GM21528 (cell line): ENCODE results near the gene PLD2.

ENCODE experiments used
- ATAC-seq: cut with Tn5 transposase; IDR thresholded peaks from one replicate; pipeline ENCODE4 v1.9.1; 2021; ENCODE audit warnings: mild to moderate bottlenecking, moderate library complexity; ENCODE audit not compliant: unreplicated experiment, low FRiP score

Gene PLD2, protein sequence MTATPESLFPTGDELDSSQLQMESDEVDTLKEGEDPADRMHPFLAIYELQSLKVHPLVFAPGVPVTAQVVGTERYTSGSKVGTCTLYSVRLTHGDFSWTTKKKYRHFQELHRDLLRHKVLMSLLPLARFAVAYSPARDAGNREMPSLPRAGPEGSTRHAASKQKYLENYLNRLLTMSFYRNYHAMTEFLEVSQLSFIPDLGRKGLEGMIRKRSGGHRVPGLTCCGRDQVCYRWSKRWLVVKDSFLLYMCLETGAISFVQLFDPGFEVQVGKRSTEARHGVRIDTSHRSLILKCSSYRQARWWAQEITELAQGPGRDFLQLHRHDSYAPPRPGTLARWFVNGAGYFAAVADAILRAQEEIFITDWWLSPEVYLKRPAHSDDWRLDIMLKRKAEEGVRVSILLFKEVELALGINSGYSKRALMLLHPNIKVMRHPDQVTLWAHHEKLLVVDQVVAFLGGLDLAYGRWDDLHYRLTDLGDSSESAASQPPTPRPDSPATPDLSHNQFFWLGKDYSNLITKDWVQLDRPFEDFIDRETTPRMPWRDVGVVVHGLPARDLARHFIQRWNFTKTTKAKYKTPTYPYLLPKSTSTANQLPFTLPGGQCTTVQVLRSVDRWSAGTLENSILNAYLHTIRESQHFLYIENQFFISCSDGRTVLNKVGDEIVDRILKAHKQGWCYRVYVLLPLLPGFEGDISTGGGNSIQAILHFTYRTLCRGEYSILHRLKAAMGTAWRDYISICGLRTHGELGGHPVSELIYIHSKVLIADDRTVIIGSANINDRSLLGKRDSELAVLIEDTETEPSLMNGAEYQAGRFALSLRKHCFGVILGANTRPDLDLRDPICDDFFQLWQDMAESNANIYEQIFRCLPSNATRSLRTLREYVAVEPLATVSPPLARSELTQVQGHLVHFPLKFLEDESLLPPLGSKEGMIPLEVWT

DNA sequence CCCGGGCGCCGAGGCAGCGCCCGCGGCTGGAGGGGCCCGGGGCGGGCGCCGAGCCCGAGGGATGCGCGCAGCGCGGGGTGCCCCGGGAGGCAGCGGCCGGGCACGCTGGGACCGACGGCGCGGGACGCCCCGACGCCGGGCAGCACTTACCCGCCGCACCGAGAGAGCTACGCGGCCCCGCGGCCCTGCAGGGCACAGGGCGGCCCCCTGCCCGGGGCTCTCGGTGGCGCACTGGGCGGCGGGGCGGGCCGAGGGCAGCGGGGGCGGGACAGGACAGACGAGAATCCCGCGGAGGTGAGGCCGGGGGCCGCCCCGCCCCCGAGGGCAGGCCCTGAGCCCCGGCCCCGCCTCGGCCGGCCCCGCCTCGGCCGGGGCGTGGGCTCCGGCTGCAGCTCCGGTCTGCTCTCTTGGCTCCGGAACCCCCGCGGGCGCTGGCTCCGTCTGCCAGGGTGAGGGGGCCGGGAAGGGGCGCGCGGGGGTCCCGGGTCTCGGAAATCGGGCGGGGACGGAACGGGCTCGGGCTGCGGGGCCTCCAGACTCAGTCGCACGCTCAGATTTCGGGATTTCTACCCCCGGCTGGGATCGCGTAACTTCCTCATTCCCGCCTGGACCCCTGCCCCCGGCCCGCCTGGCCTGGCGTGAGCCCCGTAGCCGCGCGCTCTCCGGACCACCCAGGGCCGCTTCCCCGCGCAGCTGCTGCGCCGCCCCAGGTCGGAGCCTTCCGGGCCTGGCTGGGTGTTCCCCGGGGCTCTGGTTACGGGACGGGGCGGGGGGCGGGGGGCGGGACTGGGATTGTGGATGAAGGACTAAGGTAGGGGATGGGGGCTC, at the start of gene PLD2:
PLD2 (plus strand) TSS at position 376 of the 828 bp plus-strand sequence. CDS start 621 bp downstream, outside the sequence.
- ATAC-seq: peak; percentile 84

DNA sequence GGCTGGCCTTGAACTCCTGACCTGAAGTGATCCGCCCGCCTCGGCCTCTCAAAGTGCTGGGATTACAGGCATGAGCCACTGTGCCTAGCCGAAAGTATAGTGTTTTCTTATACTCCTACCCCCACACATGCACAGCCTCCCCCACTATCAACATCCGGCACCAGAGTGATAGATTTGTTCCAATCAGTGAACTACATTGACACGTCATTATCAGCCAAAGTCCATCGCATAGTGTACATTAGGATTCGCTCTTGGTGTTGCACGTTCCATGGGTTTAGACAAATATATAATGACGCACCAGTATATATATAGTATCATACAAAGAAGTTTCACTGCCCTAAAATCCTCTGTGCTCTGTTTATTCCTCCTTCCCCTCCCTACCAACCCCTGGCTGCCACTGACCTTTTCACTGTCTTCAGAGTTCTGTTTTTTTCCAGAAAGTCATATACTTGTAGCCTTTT, 47.1 kb upstream of the PLD2 start:
- ATAC-seq: no peak

DNA sequence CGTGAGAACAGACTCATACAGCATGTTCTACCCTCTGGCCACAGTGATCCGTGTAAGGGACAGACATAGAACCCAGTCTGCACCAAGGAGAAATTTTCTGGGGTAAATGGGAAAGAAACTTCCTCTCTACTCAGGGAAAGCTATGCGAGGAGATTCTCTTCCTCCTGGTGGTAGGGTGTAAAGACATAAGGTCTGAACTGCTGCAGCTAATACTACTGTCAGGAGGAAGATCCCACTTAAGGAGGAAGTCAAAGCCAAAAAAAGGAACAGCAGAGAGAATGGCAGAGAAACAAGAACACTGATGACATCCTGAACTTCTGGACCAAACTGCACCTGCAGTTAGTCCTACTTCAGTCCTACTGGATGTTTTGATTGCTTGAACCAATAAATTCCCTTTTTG, 42.4 kb upstream of the PLD2 start:
- no peak for ATAC-seq

DNA sequence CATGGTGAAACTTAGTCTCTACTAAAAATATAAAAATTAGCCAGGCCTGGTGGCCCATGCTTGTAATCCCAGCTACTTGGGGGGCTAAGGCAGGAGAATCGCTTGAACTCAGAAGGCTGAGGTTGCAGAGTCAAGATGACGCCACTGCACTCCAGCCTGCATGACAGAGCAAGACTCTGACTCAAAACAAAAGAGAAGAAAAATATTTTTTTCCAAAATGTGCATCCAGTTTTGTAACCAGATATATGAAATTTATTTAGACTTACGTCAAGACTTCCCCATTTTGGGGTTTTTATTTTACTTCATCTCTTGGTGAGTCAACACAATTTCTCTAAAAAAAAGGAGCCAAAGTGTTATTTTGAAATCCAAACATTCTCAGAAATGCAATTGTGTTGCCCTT, 40.8 kb upstream of the PLD2 start:
- no peak for ATAC-seq

DNA sequence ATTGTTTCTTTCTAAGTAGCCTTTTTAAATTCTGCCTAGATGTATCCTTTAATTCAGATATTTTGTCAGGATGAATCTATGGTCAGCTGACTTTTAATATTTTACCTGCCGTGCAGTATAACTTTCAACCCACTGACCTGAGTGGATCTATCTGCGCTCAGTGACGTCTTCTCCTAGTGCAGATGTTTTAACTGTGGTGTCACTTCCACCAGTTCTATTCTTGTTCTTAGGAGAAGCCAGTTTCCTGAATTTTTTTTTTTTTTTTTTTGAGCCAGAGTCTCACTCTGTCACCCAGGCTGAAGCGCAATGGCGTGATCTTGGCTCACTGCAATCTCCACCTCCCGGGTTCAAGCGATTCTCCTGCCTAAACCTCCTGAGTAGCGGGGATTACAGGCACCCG, 40.2 kb upstream of the PLD2 start:
- no peak for ATAC-seq

DNA sequence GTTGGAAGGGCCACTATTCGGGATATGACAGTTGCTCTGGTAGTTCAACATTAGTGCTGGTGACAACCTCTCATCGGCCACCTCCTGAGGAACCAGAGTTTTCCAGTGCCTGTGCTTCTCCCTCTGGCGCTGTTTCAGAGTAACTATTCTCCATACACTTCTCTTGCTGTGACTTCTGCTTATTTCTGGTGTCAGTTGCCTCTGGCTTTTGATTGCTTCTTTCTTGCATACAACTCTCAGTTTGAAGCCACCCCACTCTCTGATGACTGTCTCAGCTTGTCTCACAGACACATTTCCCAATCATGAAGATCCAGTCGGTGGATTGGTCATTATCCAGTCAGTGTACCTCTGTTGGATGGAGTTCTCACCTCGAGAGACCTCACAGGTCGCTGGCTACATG, 38.7 kb upstream of the PLD2 start:
- no peak for ATAC-seq

DNA sequence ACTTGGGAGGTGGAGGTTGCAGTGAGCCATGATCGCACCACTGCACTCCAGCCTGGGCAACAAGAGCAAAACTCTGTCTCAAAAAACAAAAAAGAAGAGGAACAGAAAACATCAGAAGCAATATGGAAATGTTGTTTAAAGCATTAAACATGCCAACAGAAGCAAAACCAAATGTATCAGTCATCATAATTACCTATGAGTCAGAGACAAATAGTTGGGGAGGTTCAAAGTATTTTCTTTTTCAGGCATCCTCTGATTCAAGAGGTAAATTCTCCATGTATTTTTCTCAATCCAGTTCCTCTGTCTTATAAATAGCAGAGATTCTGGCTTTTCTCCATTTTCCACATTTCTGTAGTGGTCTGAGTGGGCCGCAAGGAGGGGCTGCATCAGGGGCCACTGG, 37.3 kb upstream of the PLD2 start:
- no peak for ATAC-seq

DNA sequence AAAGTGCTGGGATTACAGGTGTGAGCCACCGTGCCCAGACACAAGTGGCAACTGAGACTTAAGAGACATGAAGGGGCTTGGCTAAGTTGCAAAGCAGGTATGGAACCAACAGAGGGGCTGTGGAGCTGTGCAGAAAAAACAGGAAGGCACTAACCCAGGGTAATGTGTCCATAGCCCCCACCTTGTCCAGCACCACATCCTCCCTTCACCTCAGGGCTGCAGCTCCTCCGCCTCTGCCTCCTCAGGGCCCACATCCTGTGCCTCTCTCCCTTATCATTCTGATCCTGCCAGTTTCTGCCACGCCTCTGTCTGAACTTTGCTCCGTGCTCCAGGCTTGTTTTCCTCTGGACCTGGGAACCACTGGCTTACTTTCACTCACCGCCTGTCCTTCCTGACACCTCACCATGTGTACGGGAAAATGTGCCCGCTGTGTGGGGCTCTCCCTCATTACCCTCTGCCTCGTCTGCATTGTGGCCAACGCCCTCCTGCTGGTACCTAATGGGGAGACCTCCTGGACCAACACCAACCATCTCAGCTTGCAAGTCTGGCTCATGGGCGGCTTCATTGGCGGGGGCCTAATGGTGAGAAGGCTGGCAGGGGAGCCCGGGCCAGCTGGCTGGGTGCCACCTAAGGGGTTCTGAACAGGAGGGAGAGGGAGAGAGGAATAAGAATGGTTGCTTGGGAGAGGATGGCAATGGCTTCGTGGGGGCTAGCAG, 35.3 kb upstream of the PLD2 start, which contains the start of gene TM4SF5:
TM4SF5 (plus strand) TSS at position 368 of the 716 bp plus-strand sequence; CDS start at position 405, 37 bp downstream.
- ATAC-seq: no peak

DNA sequence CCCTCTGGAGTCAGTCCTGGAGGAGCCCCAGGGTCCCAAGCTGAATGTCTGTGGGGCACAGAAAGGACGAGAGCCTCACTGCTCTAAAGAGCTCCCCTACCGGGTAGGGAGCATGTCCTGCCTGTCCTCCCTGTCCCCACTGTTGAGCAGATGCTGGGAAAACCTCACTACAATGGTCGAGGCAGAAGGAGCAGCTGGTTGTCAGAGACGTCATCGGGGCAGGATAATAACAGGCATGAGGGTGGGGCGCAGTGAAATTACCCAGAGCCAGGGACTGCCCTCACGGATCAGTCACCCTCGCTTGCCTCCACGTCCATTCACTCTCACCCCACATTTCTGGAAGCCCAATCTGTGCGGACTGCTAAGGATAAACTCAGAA, 34.7 kb upstream of the PLD2 start:
- no peak for ATAC-seq

DNA sequence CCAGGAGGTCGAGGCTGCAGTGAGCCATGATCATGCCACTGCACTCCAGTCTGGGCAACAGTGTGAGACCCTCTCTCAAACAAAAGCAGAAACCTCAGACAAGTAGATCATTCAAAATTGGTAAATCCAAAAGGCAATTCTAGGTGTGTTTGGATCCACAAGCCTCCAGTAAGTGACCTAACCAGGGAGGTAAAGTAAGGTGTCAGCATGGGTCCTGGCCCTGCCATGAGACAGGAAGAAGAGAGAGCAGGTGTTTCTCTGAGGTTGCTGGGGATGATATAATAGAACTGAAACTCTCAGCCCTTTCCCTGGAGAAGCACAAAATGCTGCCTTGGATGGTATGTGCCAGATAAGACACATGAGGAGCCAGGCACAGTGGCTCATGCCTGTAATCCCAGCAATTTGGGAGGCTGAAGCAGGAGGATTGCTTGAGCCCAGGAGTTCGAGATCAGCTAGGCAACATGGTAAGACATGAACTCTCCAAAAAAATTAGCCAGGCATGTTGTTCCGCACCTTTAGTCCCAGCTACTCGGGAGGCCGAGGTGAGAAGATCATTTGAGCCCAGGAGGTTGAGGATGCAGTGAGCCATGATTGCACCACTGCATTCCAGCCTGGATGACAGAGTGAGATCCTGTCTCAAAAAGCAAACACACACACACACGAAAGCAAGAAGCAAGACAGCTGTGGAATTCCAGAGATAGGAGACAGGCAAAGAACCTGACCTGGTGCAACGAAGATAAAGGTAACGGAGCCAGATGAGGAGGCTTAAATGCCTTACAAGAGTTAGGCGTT, 28.8 kb upstream of the PLD2 start:
- ATAC-seq: no peak

DNA sequence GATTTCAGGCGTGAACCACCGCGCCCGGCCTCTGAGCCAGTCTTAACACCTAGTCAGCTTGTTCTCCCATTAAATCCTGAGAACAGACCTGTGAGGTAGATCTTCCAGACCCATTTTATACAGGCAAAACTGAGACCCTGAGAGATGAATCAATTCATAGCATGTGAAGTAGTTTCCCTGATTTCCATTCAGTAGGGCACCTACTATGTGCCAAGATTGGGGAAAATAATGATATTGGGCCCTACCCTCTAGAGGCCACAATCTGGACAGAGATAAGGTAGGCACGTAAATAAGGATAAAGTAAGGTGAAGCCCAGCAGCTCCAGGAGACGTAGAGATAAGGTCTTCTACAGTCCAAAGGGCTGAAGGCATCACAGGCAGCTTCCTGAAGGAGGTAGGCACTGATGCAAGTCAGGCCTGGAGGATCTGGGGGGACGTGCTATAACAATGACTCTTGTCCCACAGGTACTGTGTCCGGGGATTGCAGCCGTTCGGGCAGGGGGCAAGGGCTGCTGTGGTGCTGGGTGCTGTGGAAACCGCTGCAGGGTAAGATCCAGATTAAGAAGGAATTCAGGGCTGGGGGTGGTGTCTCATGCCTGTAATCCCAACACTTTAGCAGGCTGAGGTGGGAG, 26.5 kb upstream of the PLD2 start:
- ATAC-seq: no peak

DNA sequence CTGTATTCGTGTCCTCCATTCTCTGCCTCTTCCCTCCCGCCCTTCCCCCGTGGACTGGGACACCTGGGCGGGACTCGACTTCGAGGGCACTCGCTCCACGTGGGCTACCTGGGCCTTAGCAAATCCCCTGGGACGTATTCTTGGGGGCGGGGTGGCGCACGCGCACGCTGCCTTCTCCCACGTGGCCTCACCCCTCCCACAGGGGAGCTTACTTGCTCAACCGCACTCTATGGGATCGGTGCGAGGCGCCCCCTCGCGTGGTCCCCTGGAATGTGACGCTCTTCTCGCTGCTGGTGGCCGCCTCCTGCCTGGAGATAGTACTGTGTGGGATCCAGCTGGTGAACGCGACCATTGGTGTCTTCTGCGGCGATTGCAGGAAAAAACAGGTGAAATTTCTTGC, 24.3 kb upstream of the PLD2 start:
- no peak for ATAC-seq

DNA sequence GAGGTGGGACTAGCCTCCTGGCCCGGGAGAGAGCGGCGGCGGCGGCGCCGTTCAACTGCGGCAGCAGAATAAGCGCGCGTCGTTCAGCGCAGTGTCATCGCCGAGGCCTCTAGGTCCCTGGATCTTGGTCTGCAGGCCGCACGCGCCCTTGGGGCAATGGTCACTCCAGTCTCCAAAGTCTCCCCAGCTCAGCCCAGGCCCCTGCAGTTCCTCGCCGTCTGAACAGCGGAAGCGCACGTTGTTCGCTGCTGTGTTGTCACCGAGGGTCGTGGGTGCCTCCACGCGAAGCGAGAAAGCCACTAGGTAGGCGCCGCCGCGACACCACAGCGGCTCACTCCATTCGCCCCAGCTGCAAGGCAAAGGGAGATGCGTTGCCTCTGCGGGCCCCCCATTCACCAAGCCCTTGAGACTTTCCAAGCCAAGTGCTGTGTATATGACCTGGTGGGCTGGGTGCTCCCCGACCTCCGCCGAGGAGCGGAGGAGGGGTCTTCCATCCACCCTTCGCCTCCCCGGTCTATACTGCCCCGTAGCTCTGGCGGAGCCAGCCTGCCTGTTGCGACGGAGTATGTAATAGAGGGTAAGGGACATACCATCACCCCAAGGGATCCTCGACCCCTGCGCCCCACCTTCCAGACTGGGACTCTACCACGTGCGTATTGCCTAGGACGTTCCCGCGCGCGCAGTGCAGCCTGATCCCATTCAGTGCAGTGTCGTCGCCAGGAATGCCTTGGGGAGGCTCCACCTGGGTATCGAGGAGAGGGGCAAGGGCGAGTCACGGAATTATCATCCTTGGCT, 21.4 kb upstream of the PLD2 start:
- no peak for ATAC-seq

DNA sequence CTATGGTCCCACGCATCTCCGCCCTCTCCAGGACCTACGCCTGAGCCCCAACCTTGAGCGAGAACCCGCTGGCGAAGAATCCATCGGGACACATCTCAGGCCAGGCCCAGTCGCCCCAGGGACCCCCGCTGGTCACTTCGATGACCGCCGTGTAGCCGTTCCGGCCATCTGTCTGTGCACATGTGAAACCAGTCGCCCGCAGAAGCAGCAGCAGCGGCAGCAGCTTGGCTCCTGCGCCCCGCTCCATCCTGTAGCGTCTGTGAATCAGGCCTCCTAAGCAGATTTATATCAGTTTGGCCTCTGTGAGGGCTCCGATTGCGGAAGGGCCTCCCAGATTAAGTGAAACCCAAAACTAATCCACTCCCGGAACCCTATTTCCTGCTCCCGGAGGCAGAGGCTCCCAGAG, 20.8 kb upstream of the PLD2 start, which contains the start of gene VMO1:
VMO1 (minus strand) TSS at position 259 of the 406 bp plus-strand sequence; CDS start at position 247, 12 bp downstream.
- no peak for ATAC-seq

DNA sequence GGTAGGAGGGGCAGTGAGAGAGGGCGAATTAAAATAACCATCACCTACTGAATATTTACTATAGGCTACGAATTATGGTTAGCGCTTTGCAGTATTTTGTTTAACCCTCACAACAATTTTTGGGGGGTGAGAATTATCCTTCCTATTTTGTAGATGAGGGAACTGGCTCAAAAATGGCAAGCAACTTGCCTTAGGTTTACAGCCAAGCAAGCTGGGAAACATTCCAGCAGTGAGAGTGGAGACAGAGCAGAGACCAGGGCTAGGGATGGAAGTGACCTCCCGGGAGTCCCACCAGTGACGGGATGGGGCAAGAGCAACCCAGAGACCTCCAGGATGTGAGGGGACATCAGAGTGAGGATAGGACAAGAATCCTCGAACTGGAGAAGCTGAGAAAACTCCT, 20.4 kb upstream of the PLD2 start:
- no peak for ATAC-seq

DNA sequence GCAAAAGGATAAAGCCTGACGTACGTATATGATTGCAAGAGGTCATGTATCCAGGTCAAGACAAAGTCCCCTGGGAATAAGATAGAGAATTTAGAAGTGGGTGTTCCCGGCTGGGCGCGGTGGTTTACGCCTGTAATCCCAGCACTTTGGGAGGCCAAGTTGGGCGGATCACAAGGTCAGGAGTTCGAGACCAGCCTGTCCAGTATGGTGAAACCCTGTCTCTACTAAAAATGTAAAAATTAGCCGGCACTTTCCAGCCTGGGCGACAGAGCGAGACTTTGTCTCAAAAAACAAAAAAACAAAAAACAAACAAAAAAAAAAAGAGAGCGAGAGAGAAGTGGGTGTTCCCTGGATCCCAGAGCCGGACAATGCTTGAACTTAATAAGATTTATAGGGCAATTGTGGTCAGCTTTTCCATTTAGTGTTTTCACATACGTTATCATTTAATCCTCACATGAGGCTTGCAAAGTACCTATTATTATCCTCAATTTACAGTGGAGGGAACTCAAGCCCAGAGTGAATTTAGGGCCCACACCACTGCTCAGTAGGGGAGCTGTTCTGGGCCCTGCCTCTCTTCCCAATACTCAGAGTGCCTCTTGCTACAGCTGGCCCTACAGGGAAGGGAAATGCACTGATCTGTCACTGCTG, 18.7 kb upstream of the PLD2 start:
- no peak for ATAC-seq
